Measurements from ENCODE around the gene HSBP1.

- TF ChIP-seq CTCF (IDR thresholded peaks at IDR 0.05; ENCODE audit: low read depth, low read length) (no peak), POLR2A (IDR thresholded peaks at IDR 0.05; ENCODE audit: extremely low read depth, insufficient read length) (no peak)
Measured at GRCh38 chr16:83802135-83802534, 5.6 kb upstream of the HSBP1 start.

Data from NB4 (cell line).